SK-N-MC (cell line): ENCODE data around the gene TNNI3.
"Not testable (repeated sequence)": the region's sequence is repeated elsewhere in the genome, so short reads cannot be mapped to it uniquely, and the experiment has no call there.

Experiments used
- DNase-seq: peaks from one replicate; pipeline ENCODE4 v3.0.0-alpha.2; 2011; ENCODE audit warnings: low read depth, low spot score
- H3K27ac ChIP-seq: fragments of 200-600 bp; sonication (generic); 2 replicates; pipeline ENCODE4 v1.5.1; 2016; ENCODE audit warnings: mixed run types
- H3K36me3 ChIP-seq: fragments of 200-600 bp; sonication (generic); 2 replicates; pipeline ENCODE4 v1.6.1; 2017; ENCODE audit warnings: antibody characterized with exemption, low read length, mixed read lengths; ENCODE audit not compliant: insufficient read depth
- H3K4me3 ChIP-seq: fragments of 200-600 bp; sonication (generic); 2 replicates; pipeline ENCODE4 v1.5.1; 2016
- H3K9ac ChIP-seq: fragments of 200-600 bp; sonication (generic); 2 replicates; pipeline ENCODE4 v1.8.0; 2017; ENCODE audit warnings: mixed run types, mixed read lengths; ENCODE audit not compliant: insufficient read length
- H3K9me3 ChIP-seq: fragments of 200-600 bp; sonication (generic); 2 replicates; pipeline ENCODE4 v1.6.1; 2017; ENCODE audit warnings: low read depth, mild to moderate bottlenecking, antibody characterized with exemption, low read length, moderate library complexity, mixed read lengths
- EZH2 ChIP-seq: fragments of 200-600 bp; sonication (generic); IDR thresholded peaks from one replicate; pipeline ENCODE4 v1.6.1; 2017; ENCODE audit warnings: antibody characterized with exemption
- FOXP2 ChIP-seq: optimal IDR thresholded peaks from 2 replicates; pipeline ENCODE3; 2011; ENCODE audit warnings: mild to moderate bottlenecking, moderate library complexity; ENCODE audit not compliant: insufficient read depth; ENCODE audit errors: extremely low read length, control extremely low read depth
- POLR2AphosphoS5 ChIP-seq: IDR thresholded peaks from 2 replicates; pipeline ENCODE4 v1.6.1; 2012; ENCODE audit warnings: mild to moderate bottlenecking, low read depth, low read length, borderline replicate concordance

The TNNI3 gene

DNA sequence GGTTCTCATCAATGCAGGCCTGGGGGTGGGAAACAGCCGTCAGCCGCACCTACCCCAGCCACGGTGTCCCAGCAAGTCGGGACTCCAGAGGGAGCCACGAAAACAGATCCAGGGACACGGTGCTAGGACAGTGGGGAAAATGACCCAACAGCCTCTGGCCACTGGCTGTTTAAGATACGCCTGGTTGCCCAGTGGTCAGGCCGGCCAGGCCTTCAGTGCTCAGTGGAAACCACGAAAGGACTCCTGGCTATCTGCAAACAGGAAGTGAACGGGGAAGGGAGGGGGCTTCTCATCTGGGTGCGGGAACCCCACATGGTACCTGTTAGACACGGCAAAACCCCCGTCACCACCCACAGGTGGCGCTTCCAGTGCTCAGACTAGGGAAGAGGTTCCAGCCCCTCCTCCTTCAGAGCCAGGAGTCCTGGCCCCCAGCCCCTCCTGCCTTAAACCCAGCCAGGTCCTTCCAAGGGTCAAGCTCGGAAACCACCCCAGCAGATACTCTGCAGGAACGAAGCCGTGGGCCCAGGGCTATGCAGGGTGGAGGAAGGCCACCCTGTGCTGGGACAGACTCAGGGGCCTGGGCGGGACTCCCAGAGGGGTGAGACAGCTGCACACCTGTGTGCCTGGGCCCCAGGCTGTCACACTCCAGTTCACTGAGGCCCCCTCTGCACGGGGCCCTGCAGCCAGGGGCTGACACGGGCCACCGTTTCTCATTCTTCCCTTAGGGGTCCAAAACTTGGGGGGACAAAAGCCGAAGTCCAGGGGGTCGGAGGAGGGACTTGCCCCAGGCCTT lies 44.6 kb downstream of the TNNI3 start:
- H3K9me3 ChIP-seq = no peaks in the 10 kb centered on the region
- DNase-seq = no peak
- no peak overlapping the region for H3K9ac ChIP-seq
- no peak overlapping the region for H3K4me3 ChIP-seq
- H3K36me3 ChIP-seq = no peaks in the 10 kb centered on the region; the same call in 1 of the 2 replicates
- no peak overlapping the region for H3K27ac ChIP-seq
- TF ChIP-seq EZH2 (no peak), FOXP2 (no peak), POLR2AphosphoS5 (no peak)

DNA sequence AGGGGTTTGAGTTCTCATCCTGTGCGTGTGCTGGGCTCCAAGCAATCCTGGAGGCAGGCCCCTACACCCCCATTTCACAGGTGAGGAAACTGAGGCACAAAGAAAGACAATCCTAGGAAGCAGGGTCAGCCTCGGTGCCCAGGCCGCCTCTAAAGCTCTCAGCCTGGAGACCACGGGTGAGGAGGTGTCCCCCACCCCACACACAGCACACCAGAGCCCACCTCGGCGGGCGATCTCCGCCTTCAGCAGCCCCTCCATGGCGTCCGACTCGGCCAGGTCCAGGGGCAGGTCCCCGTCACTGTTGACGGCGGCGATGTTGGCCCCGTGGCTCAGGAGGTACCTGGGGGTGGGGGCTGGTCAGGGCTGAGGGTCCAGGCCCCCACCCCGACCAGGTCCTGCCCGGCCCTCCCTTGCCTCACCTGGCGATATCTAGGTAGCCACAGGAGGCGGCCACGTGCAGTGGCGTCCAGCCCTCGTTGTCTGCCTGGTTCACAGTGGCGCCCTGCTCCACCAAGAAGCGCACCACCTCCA lies 45.2 kb downstream of the TNNI3 start:
- no peak overlapping the region for H3K9ac ChIP-seq
- TF ChIP-seq FOXP2 (no peak), POLR2AphosphoS5 (no peak), EZH2 (no peak)
- no peaks in the 10 kb centered on the region for H3K9me3 ChIP-seq
- no peaks in the 10 kb centered on the region; the same call in 1 of the 2 replicates for H3K36me3 ChIP-seq
- no peak overlapping the region for H3K4me3 ChIP-seq
- no peak for DNase-seq
- H3K27ac ChIP-seq = no peak overlapping the region

DNA sequence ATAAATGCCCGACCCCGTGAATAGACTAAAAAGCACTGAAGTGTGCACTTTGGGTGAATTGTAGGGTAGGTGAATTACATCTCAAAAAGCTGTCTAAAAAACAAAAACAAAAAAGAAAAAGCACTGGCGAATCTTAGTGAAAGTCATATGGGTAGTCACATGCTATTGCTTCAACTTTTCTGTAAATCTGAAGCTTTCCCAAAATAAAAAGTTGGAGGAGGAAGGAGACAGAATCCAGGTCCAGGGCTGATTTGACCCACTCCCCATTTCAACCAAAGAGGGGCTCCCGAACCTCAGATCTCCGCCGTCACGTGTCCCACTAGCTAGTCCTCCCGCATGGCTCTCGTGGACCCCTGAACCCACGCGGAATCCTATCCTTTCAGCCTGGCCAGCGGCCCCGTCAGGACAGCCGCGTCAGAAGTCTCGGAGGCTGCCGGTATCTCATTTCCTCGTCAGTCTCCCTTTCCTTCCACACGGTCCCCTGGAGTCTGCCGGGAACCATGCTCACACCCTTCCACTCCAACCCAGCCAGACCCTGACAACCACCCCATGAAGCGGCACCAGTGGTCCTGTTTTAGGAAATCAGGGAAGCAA lies 46.2 kb downstream of the TNNI3 start:
- no peak for DNase-seq
- H3K9me3 ChIP-seq = no peaks in the 10 kb centered on the region
- no peaks in the 10 kb centered on the region; the same call in 1 of the 2 replicates for H3K36me3 ChIP-seq
- H3K4me3 ChIP-seq = no peak overlapping the region
- H3K9ac ChIP-seq = no peak overlapping the region
- H3K27ac ChIP-seq = peak overlapping the region; percentile 25; the same call in 1 of the 2 replicates
- TF ChIP-seq POLR2AphosphoS5 = no peak
- no peak for TF ChIP-seq FOXP2
- no peak for TF ChIP-seq EZH2

DNA sequence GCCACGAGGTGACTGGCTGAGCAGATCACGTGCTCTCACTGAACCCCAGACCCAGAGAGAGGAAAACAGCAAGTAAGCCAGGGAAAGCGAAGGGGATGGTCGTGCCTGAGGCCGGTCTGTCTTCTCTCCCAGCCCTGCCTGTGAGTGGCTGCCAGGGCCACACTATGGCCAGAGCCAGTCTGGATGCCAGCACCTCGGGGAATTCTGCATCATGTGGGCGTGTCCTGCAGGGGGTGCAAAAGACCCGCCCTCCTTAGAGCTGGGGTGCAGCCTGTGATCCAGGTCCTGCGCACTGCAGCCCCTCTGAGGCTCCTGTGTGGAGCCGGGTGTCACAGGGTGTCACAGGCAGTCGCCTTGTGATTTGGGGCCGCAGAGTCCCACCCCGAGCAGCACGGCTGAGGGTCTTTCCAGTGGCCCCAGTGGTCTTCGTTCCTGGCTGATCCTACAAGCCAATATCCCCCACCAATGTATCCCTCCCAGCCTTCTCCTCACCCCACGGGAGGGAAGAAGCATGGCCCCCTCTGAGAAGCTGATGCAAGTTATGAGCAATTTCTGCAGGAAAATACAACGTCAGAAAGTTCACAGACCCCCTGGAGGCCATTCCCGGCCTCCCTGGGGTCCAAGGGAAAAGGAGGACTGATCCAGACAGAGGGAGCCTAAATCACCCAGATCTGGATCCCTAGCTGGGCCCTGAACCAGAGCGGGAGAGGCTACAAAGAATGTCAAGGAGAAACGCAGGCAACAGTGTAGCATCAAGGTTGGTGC lies 47.8 kb downstream of the TNNI3 start:
- peak overlapping the region; percentile 20 for H3K9ac ChIP-seq
- H3K9me3 ChIP-seq = no peaks in the 10 kb centered on the region
- no peaks in the 10 kb centered on the region; the same call in 1 of the 2 replicates for H3K36me3 ChIP-seq
- TF ChIP-seq FOXP2 (no peak), POLR2AphosphoS5 (no peak), EZH2 (no peak)
- no peak overlapping the region for H3K4me3 ChIP-seq
- no peak for DNase-seq
- H3K27ac ChIP-seq = peak overlapping the region; percentile 25; the same call in 1 of the 2 replicates

DNA sequence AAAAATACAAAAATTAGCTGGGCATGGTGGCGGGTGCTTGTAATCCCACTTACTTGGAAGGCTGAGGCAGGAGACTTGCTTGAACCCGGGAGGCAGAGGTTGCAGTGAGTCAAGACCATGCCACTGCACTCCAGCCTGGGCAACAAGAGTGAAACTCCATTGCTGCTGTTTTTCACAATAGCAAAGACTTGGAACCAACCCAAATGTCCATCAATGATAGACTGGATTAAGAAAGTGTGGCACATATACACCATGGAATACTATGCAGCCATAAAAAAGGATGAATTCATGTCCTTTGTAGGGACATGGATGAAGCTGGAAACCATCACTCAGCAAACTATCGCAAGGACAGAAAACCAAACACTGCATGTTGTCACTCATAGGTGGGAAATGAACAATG lies 50.3 kb downstream of the TNNI3 start:
- H3K27ac ChIP-seq, H3K36me3 ChIP-seq, H3K9me3 ChIP-seq, H3K9ac ChIP-seq, DNase-seq, H3K4me3 ChIP-seq: not testable (repeated sequence)

DNA sequence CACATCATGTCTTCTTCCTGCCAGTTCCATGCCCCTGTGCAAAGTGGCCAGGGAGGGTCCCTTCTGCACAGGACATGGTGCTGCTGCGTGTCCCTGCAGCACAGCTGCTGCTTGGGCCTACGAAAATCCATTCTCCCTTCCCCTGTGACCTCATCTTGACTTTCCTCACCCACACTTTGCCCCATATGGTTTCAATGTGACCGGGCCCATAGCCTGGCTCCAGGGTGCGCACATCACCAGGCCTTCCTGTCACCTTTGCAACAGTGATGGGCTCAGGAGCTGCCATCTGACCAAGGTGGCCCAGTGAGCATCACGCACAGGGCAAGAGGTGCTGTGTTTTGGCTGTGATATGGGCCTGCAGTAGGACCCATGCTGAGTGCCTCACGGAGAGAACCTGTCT lies 50.9 kb downstream of the TNNI3 start:
- TF ChIP-seq EZH2 = no peak
- TF ChIP-seq POLR2AphosphoS5 = no peak
- TF ChIP-seq FOXP2 = no peak
- Histone ChIP-seq H3K27ac (no peak overlapping the region), H3K9ac (no peak overlapping the region), H3K4me3 (no peak overlapping the region), H3K9me3 (no peaks in the 10 kb centered on the region), H3K36me3 (peaks cover 5% of the 10 kb centered on the region; the same call in 1 of the 2 replicates)
- no peak for DNase-seq

DNA sequence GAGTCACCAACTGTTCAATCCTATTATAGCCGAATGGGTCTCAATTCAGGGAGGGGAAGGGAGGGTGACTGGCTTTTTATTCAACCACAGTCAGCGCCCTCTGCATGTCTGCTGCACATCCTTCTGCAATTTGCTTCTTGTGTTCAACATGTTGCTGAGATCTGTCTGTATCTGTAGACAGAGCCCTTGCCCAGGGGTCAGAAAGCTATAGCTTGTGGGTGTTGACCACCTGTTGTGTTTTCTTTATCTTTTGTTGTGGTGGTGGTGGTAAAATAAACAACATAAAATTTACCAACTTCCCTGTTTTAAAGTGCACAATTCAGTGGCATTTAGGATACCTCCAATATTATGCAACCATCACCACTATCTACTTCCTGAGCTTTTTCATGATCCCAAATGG lies 52.3 kb downstream of the TNNI3 start:
- DNase-seq = no peak
- Histone ChIP-seq H3K9ac (no peak overlapping the region), H3K9me3 (no peaks in the 10 kb centered on the region), H3K36me3 (peaks cover 5% of the 10 kb centered on the region; the same call in 1 of the 2 replicates), H3K4me3 (no peak overlapping the region), H3K27ac (no peak overlapping the region)
- no peak for TF ChIP-seq EZH2
- no peak for TF ChIP-seq POLR2AphosphoS5
- TF ChIP-seq FOXP2 = no peak

DNA sequence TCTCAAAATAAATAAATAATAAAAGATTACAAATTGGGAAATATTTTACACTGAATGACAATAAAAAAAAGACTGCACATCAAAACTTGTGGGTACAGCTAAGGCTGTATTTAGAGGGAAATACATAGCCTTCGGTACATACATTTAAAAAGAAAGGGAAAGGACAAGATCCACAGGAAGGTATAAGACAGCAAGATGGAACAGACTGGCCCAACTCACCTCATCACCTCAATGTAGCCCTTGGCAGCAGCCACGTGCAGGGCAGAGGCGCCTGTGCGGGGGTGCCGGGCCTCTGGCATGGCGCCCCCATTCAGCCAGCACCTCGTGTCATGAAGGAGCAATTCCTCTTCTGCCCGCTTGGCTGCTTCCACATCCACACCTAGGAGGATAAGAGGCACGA lies 54.3 kb downstream of the TNNI3 start:
- H3K4me3 ChIP-seq = no peak overlapping the region
- no peak overlapping the region for H3K27ac ChIP-seq
- H3K36me3 ChIP-seq = peaks cover 5% of the 10 kb centered on the region; the same call in 1 of the 2 replicates
- TF ChIP-seq FOXP2 = no peak
- TF ChIP-seq POLR2AphosphoS5 = no peak
- no peak for TF ChIP-seq EZH2
- DNase-seq = no peak
- H3K9ac ChIP-seq = no peak overlapping the region
- no peaks in the 10 kb centered on the region for H3K9me3 ChIP-seq
